B cell (primary cell): ENCODE data around the gene TRMT61A. TPM values are rescaled to one million over a fixed set of nuclear protein-coding genes. Genes with fewer than 3 reads are reported as not detected.

Experiments used
- ATAC-seq: fragments of 200-7000 bp; cut with Tn5 transposase; one replicate; pipeline ENCODE4 v1.10.0; 2021; ENCODE audit warnings: low read depth, mild to moderate bottlenecking, moderate number of reproducible peaks, moderate library complexity
- CTCF ChIA-PET: fragments of 350-600 bp; sonication (Branson Sonifier 250); formaldehyde crosslinking; loops from one replicate; lab custom pipeline; 2021; ENCODE audit warnings: antibody characterized with exemption, inconsistent platforms; lab: Charles Lee
- POLR2A ChIA-PET: fragments of 350-600 bp; sonication (Branson Sonifier 250); formaldehyde crosslinking; loops from one replicate; lab custom pipeline; 2021; ENCODE audit warnings: antibody characterized with exemption; lab: Charles Lee
- DNase-seq: peaks from one replicate; pipeline ENCODE4 v3.0.0; 2013
- H2AFZ ChIP-seq: 2 replicates; pipeline ENCODE4 v1.6.1; 2012; ENCODE audit warnings: mild to moderate bottlenecking, low read depth, low read length; ENCODE audit not compliant: insufficient read depth, poor library complexity, severe bottlenecking
- H3K27ac ChIP-seq, 2 donors: 1 replicate in 1 of 2; 2 replicates in 1 of 2; pipeline ENCODE4 v1.5.1; 2012 to 2013; ENCODE audit warnings: low read length in 2 of 2, mild to moderate bottlenecking in 2 of 2, moderate library complexity in 1 of 2
- H3K27me3 ChIP-seq, 4 experiments: fragments of 200-600 bp in 1 of 4; sonication (generic) in 1 of 4; replicated peaks in 1 of 4; 1 replicate in 2 of 4; 2 replicates in 2 of 4; pipeline versions ENCODE4 v1.6.1 to v1.7.0; 2013 to 2016; ENCODE audit warnings: low read length in 3 of 4, mild to moderate bottlenecking in 2 of 4, mixed read lengths in 1 of 4, moderate library complexity in 1 of 4; ENCODE audit not compliant: insufficient read depth in 4 of 4, control insufficient read depth in 3 of 4; ENCODE audit errors: control extremely low read depth in 1 of 4
- H3K36me3 ChIP-seq, 2 experiments: replicated peaks in 1 of 2; 1 replicate in 1 of 2; 2 replicates in 1 of 2; pipeline versions ENCODE4 v1.6.1 to v1.7.1; 2013; ENCODE audit warnings: low read length in 1 of 2; ENCODE audit not compliant: insufficient read depth in 2 of 2, control insufficient read depth in 1 of 2; ENCODE audit errors: control extremely low read depth in 1 of 2, extremely low read depth in 1 of 2
- H3K4me1 ChIP-seq, 2 donors: fragments of 200-600 bp in 1 of 2; sonication (generic) in 1 of 2; 1 replicate in 1 of 2; 2 replicates in 1 of 2; pipeline versions ENCODE4 v1.5.1 to v1.6.1; 2013 to 2017; ENCODE audit warnings: low read length in 2 of 2; ENCODE audit not compliant: control insufficient read depth in 2 of 2, insufficient read depth in 2 of 2
- H3K4me2 ChIP-seq: replicated peaks from 2 replicates; pipeline ENCODE3; 2012; ENCODE audit warnings: mild to moderate bottlenecking, low read depth, low read length; ENCODE audit not compliant: poor library complexity, severe bottlenecking
- H3K4me3 ChIP-seq, 5 experiments: fragments of 200-600 bp in 1 of 5; sonication (generic) in 1 of 5; 1 replicate in 3 of 5; 2 replicates in 2 of 5; pipeline versions ENCODE4 v1.5.1 to v1.7.0; 2011 to 2016; ENCODE audit warnings: low read length in 4 of 5, mild to moderate bottlenecking in 4 of 5, low read depth in 2 of 5, control low read depth in 1 of 5, moderate library complexity in 1 of 5; ENCODE audit not compliant: insufficient read depth in 1 of 5; ENCODE audit errors: control extremely low read depth in 1 of 5, extremely low read depth in 1 of 5
- H3K79me2 ChIP-seq: fragments of 200-600 bp; sonication (generic); one replicate; pipeline ENCODE4 v1.6.0; 2016; ENCODE audit warnings: low read length; ENCODE audit not compliant: control insufficient read depth, insufficient read depth
- H3K9ac ChIP-seq: fragments of 200-600 bp; sonication (generic); 2 replicates; pipeline ENCODE4 v1.6.1; 2017; ENCODE audit warnings: mild to moderate bottlenecking, low read length, moderate library complexity
- H3K9me3 ChIP-seq, 3 donors: one replicate each; pipeline versions ENCODE4 v1.6.1 to v1.7.1; 2013; ENCODE audit warnings: low read length in 2 of 3; ENCODE audit not compliant: control insufficient read depth in 2 of 3, insufficient read depth in 1 of 3; ENCODE audit errors: control extremely low read depth in 1 of 3
- H4K20me1 ChIP-seq: 2 replicates; pipeline ENCODE4 v1.6.0; 2012; ENCODE audit warnings: mild to moderate bottlenecking, low read length; ENCODE audit not compliant: insufficient read depth, control insufficient read depth, poor library complexity, severe bottlenecking
- H3K27ac Mint-ChIP-seq: one replicate; pipeline ENCODE4 v1.8.0; 2021; ENCODE audit warnings: mixed read lengths
- H3K27me3 Mint-ChIP-seq: one replicate; pipeline ENCODE4 v1.8.0; 2021; ENCODE audit warnings: mixed read lengths
- H3K4me1 Mint-ChIP-seq: one replicate; pipeline ENCODE4 v1.8.0; 2021; ENCODE audit warnings: mixed read lengths
- H3K4me3 Mint-ChIP-seq: one replicate; pipeline ENCODE4 v1.8.0; 2021; ENCODE audit warnings: mixed read lengths
- H3K9me3 Mint-ChIP-seq: one replicate; pipeline ENCODE4 v1.8.0; 2022; ENCODE audit warnings: mixed read lengths; ENCODE audit not compliant: insufficient read depth
- CTCF ChIP-seq: fragments of 200-600 bp; IDR thresholded peaks from one replicate; pipeline ENCODE4 v1.8.0; 2022; ENCODE audit warnings: antibody characterized with exemption, mild to moderate bottlenecking
- EZH2 ChIP-seq: IDR thresholded peaks from 2 replicates; pipeline ENCODE4 v1.6.1; 2012; ENCODE audit warnings: borderline replicate concordance, low read depth, mild to moderate bottlenecking, moderate library complexity, low read length; ENCODE audit not compliant: insufficient read depth, poor library complexity, severe bottlenecking
- WGBS: methylation state at CpG from one replicate; pipeline ENCODE4 v1.1.5; 2013; ENCODE audit warnings: missing lambda C conversion rate; ENCODE audit not compliant: insufficient coverage; 5-methylcytosine and 5-hydroxymethylcytosine counted together
- intact Hi-C: fragments of 100-400 bp; cut with micrococcal nuclease; formaldehyde crosslinking; loops from one replicate; pipeline ENCODE4 v1.10.0; 2022
- polyA plus RNA-seq: library from polyadenylated mRNA; depleted of rRNA; stranded (reverse); fragments of >200 nt; gene quantifications from 2 replicates; pipeline ENCODE4 v1.2.3, GENCODE V29; 2012
- total RNA-seq, 2 donors: library from RNA; stranded (reverse); fragments of 120-200 nt in 1 of 2; gene quantifications; 1 replicate in 1 of 2; 2 replicates in 1 of 2; pipeline versions ENCODE4 v1.2.3 to v1.2.4, GENCODE V29; 2013 to 2022

The TRMT61A gene
- total and polyA plus RNA-seq, 2 donors (not counting 1 experiment from before 2014, with no cell fraction given): 9.5 to 18.4 TPM

DNA sequence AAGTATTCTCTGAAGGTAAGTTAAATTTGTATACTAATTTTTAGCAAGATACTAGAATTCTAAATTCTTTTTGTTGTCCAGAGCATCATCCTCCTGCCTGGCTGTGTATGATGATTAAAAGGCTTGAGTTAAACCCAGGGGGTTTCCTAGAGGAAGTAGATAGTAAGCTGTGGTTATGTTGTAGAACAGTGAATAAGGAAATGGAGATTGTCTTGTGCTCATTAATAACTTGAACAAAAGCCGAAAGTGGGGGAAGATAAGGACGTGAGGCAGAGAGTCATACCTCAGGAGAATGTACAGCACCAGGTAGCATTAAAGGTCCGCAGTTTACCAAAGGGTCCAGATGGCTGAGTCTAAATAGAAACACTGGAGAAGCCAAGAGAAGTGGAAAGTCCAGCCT is 48.4 kb upstream of the TRMT61A start:
- Histone ChIP-seq H3K4me2 (peak overlapping the region; percentile 58), H3K9me3 (no peaks in the 10 kb centered on the region), H2AFZ (no peak overlapping the region), H4K20me1 (no peaks in the 10 kb centered on the region), H3K4me3 (peak overlapping the region in 2 of 5 experiments; percentile 1 to 4), H3K36me3 (peaks cover 5 to 59% of the 10 kb centered on the region in 2 experiments), H3K27ac (peak overlapping the region; percentile 52 to 75), H3K27me3 (no peaks in the 10 kb centered on the region), H3K9ac (peak overlapping the region; percentile 11), H3K79me2 (no peaks in the 10 kb centered on the region), H3K4me1 (peaks cover 17 to 18% of the 10 kb centered on the region in 2 donors)
- Mint-ChIP-seq H3K4me3 (peak overlapping the region; percentile 34), H3K27me3 (no peaks in the 10 kb centered on the region), H3K4me1 (peaks cover 19% of the 10 kb centered on the region), H3K9me3 (no peaks in the 10 kb centered on the region), H3K27ac (peak overlapping the region; percentile 61)
- no peak for TF ChIP-seq CTCF
- TF ChIP-seq EZH2: no peak
- intact Hi-C loops: no loop called here
- DNase-seq (peak; percentile 76), ATAC-seq (peak; percentile 93)
- CTCF ChIA-PET: interaction anchor here (0.6 to 1.0 kb wide), 2 partner anchors 19 to 36 kb away, joined by 6 to 7 read pairs; no protein-coding TSS in a partner anchor
- POLR2A ChIA-PET: no interaction called here
- 13% methylated on average over 3 of the region's 3 CpGs for WGBS

GRCh38 chr14:103483600-103483999 is 45.4 kb upstream of the TRMT61A start:
- ChIA-PET POLR2A (no interaction called here), CTCF (interaction anchor here (0.8 kb wide), 1 partner anchor 18 kb away, joined by 3 read pairs; no protein-coding TSS in a partner anchor)
- no peak overlapping the region for H3K4me2 ChIP-seq
- H3K27ac Mint-ChIP-seq: no peak overlapping the region
- H2AFZ ChIP-seq: no peak overlapping the region
- no peaks in the 10 kb centered on the region for H3K9me3 Mint-ChIP-seq
- H3K27me3 ChIP-seq: no peaks in the 10 kb centered on the region
- no peaks in the 10 kb centered on the region for H4K20me1 ChIP-seq
- H3K27me3 Mint-ChIP-seq: no peaks in the 10 kb centered on the region
- intact Hi-C loops: no loop called here
- H3K79me2 ChIP-seq: no peaks in the 10 kb centered on the region
- no peak overlapping the region for H3K9ac ChIP-seq
- no peak overlapping the region for H3K4me3 ChIP-seq
- DNase-seq (no peak), ATAC-seq (no peak)
- TF ChIP-seq CTCF (no peak), EZH2 (no peak)
- 89% methylated on average over 4 of the region's 5 CpGs for WGBS
- peaks cover 19% of the 10 kb centered on the region for H3K4me1 Mint-ChIP-seq
- H3K4me3 Mint-ChIP-seq: no peak overlapping the region
- H3K27ac ChIP-seq: no peak overlapping the region
- peaks cover 13 to 52% of the 10 kb centered on the region in 2 experiments for H3K36me3 ChIP-seq
- H3K9me3 ChIP-seq: no peaks in the 10 kb centered on the region
- H3K4me1 ChIP-seq: peaks cover 17 to 18% of the 10 kb centered on the region in 2 donors
